Measurements from ENCODE around the gene SPATA31D3. TPM values are rescaled to one million over a fixed set of nuclear protein-coding genes. Genes with fewer than 3 reads are reported as not detected.

Gene SPATA31D3
- total RNA-seq, 1 experiment from 2014 or later: not detected

DNA sequence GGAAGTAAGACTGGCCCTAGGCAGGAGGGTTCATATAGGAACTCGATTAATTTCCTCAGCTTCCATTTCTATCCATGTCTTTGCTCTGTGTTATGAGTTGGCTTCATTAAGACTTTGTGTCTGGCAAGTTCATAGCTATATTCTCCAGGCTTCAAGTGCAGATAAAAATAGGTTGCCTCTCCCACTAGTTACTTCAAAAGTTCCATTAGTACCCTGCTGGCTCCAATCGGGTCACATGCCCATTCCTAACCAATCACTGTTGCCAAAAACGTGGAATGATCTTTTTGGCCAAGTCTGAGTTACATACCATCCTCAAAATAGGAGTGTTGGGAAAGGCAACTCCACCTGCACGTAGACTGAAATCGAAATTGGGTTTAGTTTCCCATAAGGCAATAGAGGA lies 31.5 kb downstream of the SPATA31D3 start:
- intact Hi-C loops (cut with micrococcal nuclease; ENCODE audit: unreplicated experiment): no loop called here
- H3K27ac ChIP-seq (ENCODE audit: low read length): no peak overlapping the region
- H3K9me3 ChIP-seq (ENCODE audit: control insufficient read depth, insufficient read depth, low read depth, low read length): no peaks in the 10 kb centered on the region
- in situ Hi-C loops (cut with HindIII; ENCODE audit: low pct_unique_long_range_greater_than_20kb, low sequenced_read_pairs): no loop called here
- no peaks in the 10 kb centered on the region for H3K36me3 ChIP-seq (ENCODE audit: control insufficient read depth, insufficient read depth, low read length)
- TF ChIP-seq POLR2AphosphoS5 (IDR thresholded peaks at IDR 0.05; ENCODE audit: low read depth, low read length): no peak
- TF ChIP-seq TCF7L2 (IDR thresholded peaks at IDR 0.05; ENCODE audit: low read depth, low read length): no peak
- no peak for TF ChIP-seq SIN3A (IDR thresholded peaks at IDR 0.05; ENCODE audit: borderline replicate concordance, insufficient read depth, low read depth, low read length)
- TF ChIP-seq, protein P1, sequence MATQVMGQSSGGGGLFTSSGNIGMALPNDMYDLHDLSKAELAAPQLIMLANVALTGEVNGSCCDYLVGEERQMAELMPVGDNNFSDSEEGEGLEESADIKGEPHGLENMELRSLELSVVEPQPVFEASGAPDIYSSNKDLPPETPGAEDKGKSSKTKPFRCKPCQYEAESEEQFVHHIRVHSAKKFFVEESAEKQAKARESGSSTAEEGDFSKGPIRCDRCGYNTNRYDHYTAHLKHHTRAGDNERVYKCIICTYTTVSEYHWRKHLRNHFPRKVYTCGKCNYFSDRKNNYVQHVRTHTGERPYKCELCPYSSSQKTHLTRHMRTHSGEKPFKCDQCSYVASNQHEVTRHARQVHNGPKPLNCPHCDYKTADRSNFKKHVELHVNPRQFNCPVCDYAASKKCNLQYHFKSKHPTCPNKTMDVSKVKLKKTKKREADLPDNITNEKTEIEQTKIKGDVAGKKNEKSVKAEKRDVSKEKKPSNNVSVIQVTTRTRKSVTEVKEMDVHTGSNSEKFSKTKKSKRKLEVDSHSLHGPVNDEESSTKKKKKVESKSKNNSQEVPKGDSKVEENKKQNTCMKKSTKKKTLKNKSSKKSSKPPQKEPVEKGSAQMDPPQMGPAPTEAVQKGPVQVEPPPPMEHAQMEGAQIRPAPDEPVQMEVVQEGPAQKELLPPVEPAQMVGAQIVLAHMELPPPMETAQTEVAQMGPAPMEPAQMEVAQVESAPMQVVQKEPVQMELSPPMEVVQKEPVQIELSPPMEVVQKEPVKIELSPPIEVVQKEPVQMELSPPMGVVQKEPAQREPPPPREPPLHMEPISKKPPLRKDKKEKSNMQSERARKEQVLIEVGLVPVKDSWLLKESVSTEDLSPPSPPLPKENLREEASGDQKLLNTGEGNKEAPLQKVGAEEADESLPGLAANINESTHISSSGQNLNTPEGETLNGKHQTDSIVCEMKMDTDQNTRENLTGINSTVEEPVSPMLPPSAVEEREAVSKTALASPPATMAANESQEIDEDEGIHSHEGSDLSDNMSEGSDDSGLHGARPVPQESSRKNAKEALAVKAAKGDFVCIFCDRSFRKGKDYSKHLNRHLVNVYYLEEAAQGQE (IDR thresholded peaks at IDR 0.05; ENCODE audit: insufficient read depth in 1 of 2, low read depth in 2 of 2, low read length in 1 of 2): no peak
- TF ChIP-seq, protein P2, sequence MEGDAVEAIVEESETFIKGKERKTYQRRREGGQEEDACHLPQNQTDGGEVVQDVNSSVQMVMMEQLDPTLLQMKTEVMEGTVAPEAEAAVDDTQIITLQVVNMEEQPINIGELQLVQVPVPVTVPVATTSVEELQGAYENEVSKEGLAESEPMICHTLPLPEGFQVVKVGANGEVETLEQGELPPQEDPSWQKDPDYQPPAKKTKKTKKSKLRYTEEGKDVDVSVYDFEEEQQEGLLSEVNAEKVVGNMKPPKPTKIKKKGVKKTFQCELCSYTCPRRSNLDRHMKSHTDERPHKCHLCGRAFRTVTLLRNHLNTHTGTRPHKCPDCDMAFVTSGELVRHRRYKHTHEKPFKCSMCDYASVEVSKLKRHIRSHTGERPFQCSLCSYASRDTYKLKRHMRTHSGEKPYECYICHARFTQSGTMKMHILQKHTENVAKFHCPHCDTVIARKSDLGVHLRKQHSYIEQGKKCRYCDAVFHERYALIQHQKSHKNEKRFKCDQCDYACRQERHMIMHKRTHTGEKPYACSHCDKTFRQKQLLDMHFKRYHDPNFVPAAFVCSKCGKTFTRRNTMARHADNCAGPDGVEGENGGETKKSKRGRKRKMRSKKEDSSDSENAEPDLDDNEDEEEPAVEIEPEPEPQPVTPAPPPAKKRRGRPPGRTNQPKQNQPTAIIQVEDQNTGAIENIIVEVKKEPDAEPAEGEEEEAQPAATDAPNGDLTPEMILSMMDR (IDR thresholded peaks at IDR 0.05): no peak
- DNase-seq (ENCODE audit: low read depth, low spot score): no peak
- ChIA-PET CTCF (no interaction called here), POLR2A (no interaction called here)
- no TSS peak for BruUV-seq (replicated peaks)
- H3K4me3 ChIP-seq (ENCODE audit: low read depth in 2 of 2, low read length in 2 of 2): no peak overlapping the region
- ATAC-seq: no peak
- H3K27me3 ChIP-seq (ENCODE audit: control insufficient read depth, insufficient read depth, low read length): no peaks in the 10 kb centered on the region
- no peaks in the 10 kb centered on the region for H3K4me1 ChIP-seq (ENCODE audit: control insufficient read depth, insufficient read depth, low read length)

DNA sequence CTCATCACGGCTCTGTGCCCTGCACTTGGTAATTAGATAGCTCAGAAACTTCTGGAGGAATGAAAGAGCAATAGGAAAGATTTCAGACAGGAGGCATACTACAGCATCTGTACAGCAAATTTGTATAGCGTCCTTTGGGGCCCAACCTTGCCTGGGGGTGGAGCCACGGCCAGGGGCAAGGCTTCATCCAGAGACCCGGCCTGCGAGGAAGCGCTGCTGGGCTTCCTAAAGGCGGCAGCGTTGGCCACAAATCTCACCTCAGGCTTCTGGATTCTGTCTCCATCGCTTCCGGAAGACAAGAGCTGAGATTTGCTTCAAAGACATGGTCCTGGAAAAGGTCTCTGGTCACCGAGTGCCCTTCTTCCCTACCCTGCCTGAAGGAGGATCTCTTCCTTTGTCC lies 33.1 kb downstream of the SPATA31D3 start:
- Histone ChIP-seq H3K27me3 (ENCODE audit: control insufficient read depth, insufficient read depth, low read length) (no peaks in the 10 kb centered on the region), H3K4me3 (ENCODE audit: low read depth in 2 of 2, low read length in 2 of 2) (no peak overlapping the region), H3K36me3 (ENCODE audit: control insufficient read depth, insufficient read depth, low read length) (no peaks in the 10 kb centered on the region), H3K27ac (ENCODE audit: low read length) (no peak overlapping the region), H3K9me3 (ENCODE audit: control insufficient read depth, insufficient read depth, low read depth, low read length) (no peaks in the 10 kb centered on the region), H3K4me1 (ENCODE audit: control insufficient read depth, insufficient read depth, low read length) (no peaks in the 10 kb centered on the region)
- POLR2A ChIA-PET: no interaction called here
- no peak for TF ChIP-seq POLR2AphosphoS5 (IDR thresholded peaks at IDR 0.05; ENCODE audit: low read depth, low read length)
- TF ChIP-seq TCF7L2 (IDR thresholded peaks at IDR 0.05; ENCODE audit: low read depth, low read length): no peak
- no peak for TF ChIP-seq SIN3A (IDR thresholded peaks at IDR 0.05; ENCODE audit: borderline replicate concordance, insufficient read depth, low read depth, low read length)
- TF ChIP-seq, protein P1 (IDR thresholded peaks at IDR 0.05; ENCODE audit: insufficient read depth in 1 of 2, low read depth in 2 of 2, low read length in 1 of 2): no peak
- TF ChIP-seq, protein P2 (IDR thresholded peaks at IDR 0.05): no peak
- no TSS peak for BruUV-seq (replicated peaks)
- in situ Hi-C loops (cut with HindIII; ENCODE audit: low pct_unique_long_range_greater_than_20kb, low sequenced_read_pairs) (no loop called here), intact Hi-C loops (cut with micrococcal nuclease; ENCODE audit: unreplicated experiment) (no loop called here)
- CTCF ChIA-PET: no interaction called here
- DNase-seq (ENCODE audit: low read depth, low spot score): no peak
- no peak for ATAC-seq
